GM18507 (cell line): ENCODE results near the gene GNA12.

Experiments
- DNase-seq: peaks from one replicate; pipeline ENCODE4 v3.0.0; 2011; ENCODE audit warnings: low read depth; ENCODE audit not compliant: insufficient read length; ENCODE audit errors: extremely low spot score
- FAIRE-seq: peaks from 2 replicates; lab custom pipeline; 2011; peaks lifted over from hg19 to GRCh38; lab: Jason Lieb, UNC

The GNA12 gene

GRCh38 chr7:2844153-2845033 is at the start of gene GNA12:
Gene GNA12, minus strand, starts transcription at chr7:2844308. Its CDS starts 147 bp downstream, at chr7:2844161.
- FAIRE-seq (peak; percentile 99), DNase-seq (peak; percentile 99)

- FAIRE-seq (peak; percentile 56), DNase-seq (no peak)
Observed at GRCh38 chr7:2893411-2893861, 49.3 kb upstream of the GNA12 start.

- FAIRE-seq (no peak), DNase-seq (no peak)
Observed at GRCh38 chr7:2892549-2892948, 48.4 kb upstream of the GNA12 start.

GRCh38 chr7:2887816-2888215 is 43.7 kb upstream of the GNA12 start:
- FAIRE-seq, result no peak
- DNase-seq, result no peak

GRCh38 chr7:2886900-2887299 is 42.8 kb upstream of the GNA12 start:
- FAIRE-seq, result peak; percentile 93
- peak; percentile 71 for DNase-seq

- DNase-seq, result no peak
- no peak for FAIRE-seq
Observed at GRCh38 chr7:2886391-2886790, 42.3 kb upstream of the GNA12 start.

GRCh38 chr7:2884161-2884560 is 40.1 kb upstream of the GNA12 start:
- no peak for DNase-seq
- no peak for FAIRE-seq

GRCh38 chr7:2883101-2883500 is 39.0 kb upstream of the GNA12 start:
- DNase-seq (no peak), FAIRE-seq (no peak)

- FAIRE-seq, result no peak
- no peak for DNase-seq
Observed at GRCh38 chr7:2882111-2882510, 38.0 kb upstream of the GNA12 start.

GRCh38 chr7:2880874-2881533 is 36.9 kb upstream of the GNA12 start:
- no peak for FAIRE-seq
- no peak for DNase-seq

GRCh38 chr7:2880051-2880450 is 35.9 kb upstream of the GNA12 start:
- DNase-seq, result no peak
- no peak for FAIRE-seq

- DNase-seq (no peak), FAIRE-seq (no peak)
Observed at GRCh38 chr7:2879354-2879753, 35.2 kb upstream of the GNA12 start.

GRCh38 chr7:2878306-2878705 is 34.2 kb upstream of the GNA12 start:
- no peak for DNase-seq
- FAIRE-seq, result no peak

GRCh38 chr7:2876031-2876731 is 32.1 kb upstream of the GNA12 start:
- DNase-seq (no peak), FAIRE-seq (no peak)

GRCh38 chr7:2873686-2874551 is 29.8 kb upstream of the GNA12 start:
- DNase-seq, result no peak
- FAIRE-seq, result no peak

GRCh38 chr7:2873146-2873545 is 29.0 kb upstream of the GNA12 start:
- no peak for DNase-seq
- no peak for FAIRE-seq

GRCh38 chr7:2872296-2872874 is 28.3 kb upstream of the GNA12 start:
- DNase-seq, result no peak
- no peak for FAIRE-seq

- DNase-seq, result no peak
- FAIRE-seq, result no peak
Observed at GRCh38 chr7:2870471-2870931, 26.4 kb upstream of the GNA12 start.

- FAIRE-seq (no peak), DNase-seq (no peak)
Observed at GRCh38 chr7:2869981-2870380, 25.9 kb upstream of the GNA12 start.
